Muscle layer of duodenum (tissue), 2 donors: Measurements from ENCODE around the gene ANKRD2.

Experiments used
- H3K27ac ChIP-seq: one replicate; pipeline ENCODE4 v1.7.0; 2013; ENCODE audit warnings: mild to moderate bottlenecking, low read length
- H3K27me3 ChIP-seq: one replicate; pipeline ENCODE4 v1.7.0; 2013; ENCODE audit warnings: low read depth, mild to moderate bottlenecking, control low read depth, low read length
- H3K36me3 ChIP-seq, 2 donors: one replicate each; pipeline ENCODE4 v1.7.0; 2013; ENCODE audit warnings: low read length in 2 of 2, control low read depth in 1 of 2, mild to moderate bottlenecking in 1 of 2; ENCODE audit not compliant: insufficient read depth in 2 of 2, control insufficient read depth in 1 of 2
- H3K4me1 ChIP-seq, 2 donors: one replicate each; pipeline ENCODE4 v1.7.0; 2013; ENCODE audit warnings: low read length in 2 of 2, mild to moderate bottlenecking in 2 of 2, control low read depth in 1 of 2, moderate library complexity in 1 of 2; ENCODE audit not compliant: insufficient read depth in 2 of 2, control insufficient read depth in 1 of 2
- H3K4me3 ChIP-seq, 2 donors: one replicate each; pipeline ENCODE4 v1.7.0; 2013; ENCODE audit warnings: low read length in 2 of 2, low read depth in 1 of 2, mild to moderate bottlenecking in 1 of 2
- H3K9me3 ChIP-seq, 2 donors: one replicate each; pipeline ENCODE4 v1.7.0; 2013; ENCODE audit warnings: low read length in 2 of 2, control low read depth in 1 of 2, mild to moderate bottlenecking in 1 of 2; ENCODE audit not compliant: control insufficient read depth in 1 of 2
- donor health status: healthy.

ANKRD2 gene

DNA sequence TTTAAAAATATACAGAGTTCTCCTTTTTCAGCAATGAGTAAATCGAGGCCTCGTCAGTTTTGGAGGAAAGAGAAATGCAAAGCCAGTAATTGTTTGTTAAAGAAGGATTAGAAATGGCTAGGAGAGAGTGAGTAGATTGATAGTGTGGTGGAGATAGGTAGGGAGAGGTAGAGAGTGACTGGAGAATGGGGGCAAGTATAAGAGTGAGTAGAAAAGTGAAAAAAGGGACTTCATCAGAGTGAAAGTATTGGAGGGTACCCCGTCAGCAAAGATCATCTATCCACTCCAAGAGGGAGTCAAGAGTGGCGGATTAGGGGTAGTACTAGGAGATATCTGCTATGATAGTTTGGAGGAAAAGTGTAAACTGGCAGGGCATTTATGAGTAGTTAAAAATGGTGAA, 9.2 kb upstream of the ANKRD2 start:
- H3K36me3 ChIP-seq: peaks cover 0 to under 1% of the 10 kb centered on the region in 2 donors
- H3K9me3 ChIP-seq: no peaks in the 10 kb centered on the region
- H3K4me1 ChIP-seq: no peaks in the 10 kb centered on the region
- H3K27ac ChIP-seq: no peak overlapping the region
- H3K27me3 ChIP-seq: no peaks in the 10 kb centered on the region
- no peak overlapping the region for H3K4me3 ChIP-seq

GRCh38 chr10:97564776-97565175, 7.8 kb upstream of the ANKRD2 start:
- Histone ChIP-seq H3K4me3 (no peak overlapping the region), H3K36me3 (peaks cover 5 to 12% of the 10 kb centered on the region in 2 donors), H3K27me3 (no peaks in the 10 kb centered on the region), H3K27ac (no peak overlapping the region), H3K4me1 (no peaks in the 10 kb centered on the region), H3K9me3 (no peaks in the 10 kb centered on the region)

- H3K27ac ChIP-seq: no peak overlapping the region
Measured at GRCh38 chr10:97566336-97566996, 6.1 kb upstream of the ANKRD2 start.

DNA sequence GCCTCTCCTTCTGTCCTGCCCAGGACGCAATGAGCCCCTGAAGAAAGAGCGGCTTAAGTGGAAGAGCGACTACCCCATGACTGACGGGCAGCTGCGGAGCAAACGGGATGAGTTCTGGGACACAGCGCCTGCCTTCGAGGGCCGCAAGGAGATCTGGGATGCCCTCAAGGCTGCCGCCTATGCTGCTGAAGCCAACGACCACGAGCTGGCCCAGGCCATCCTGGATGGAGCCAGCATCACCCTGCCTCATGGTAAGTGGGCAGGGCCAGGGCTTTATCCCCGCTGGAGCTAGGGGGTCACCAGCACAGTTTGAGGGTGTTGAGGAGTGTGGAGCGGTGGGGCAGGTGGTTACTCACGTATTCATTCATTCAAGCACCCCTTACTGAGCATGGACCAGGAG, 4.7 kb upstream of the ANKRD2 start:
- Histone ChIP-seq H3K27me3 (no peaks in the 10 kb centered on the region), H3K27ac (no peak overlapping the region), H3K9me3 (no peaks in the 10 kb centered on the region), H3K4me1 (peaks cover 0 to 7% of the 10 kb centered on the region in 2 donors), H3K4me3 (no peak overlapping the region), H3K36me3 (peaks cover 5 to 27% of the 10 kb centered on the region in 2 donors)

More at GRCh38 chr10:97566336-97566996, 6.1 kb upstream of the ANKRD2 start:
- Histone ChIP-seq H3K4me3 (no peak overlapping the region), H3K4me1 (no peaks in the 10 kb centered on the region), H3K9me3 (no peaks in the 10 kb centered on the region), H3K27me3 (no peaks in the 10 kb centered on the region), H3K36me3 (peaks cover 5 to 27% of the 10 kb centered on the region in 2 donors)

- H3K36me3 ChIP-seq: peaks cover 5 to 27% of the 10 kb centered on the region in 2 donors
- H3K27me3 ChIP-seq: no peaks in the 10 kb centered on the region
- no peak overlapping the region for H3K4me3 ChIP-seq
- no peaks in the 10 kb centered on the region for H3K9me3 ChIP-seq
- H3K27ac ChIP-seq: no peak overlapping the region
- H3K4me1 ChIP-seq: peaks cover 0 to 8% of the 10 kb centered on the region in 2 donors
Measured at GRCh38 chr10:97570146-97570788, 2.3 kb upstream of the ANKRD2 start.

DNA sequence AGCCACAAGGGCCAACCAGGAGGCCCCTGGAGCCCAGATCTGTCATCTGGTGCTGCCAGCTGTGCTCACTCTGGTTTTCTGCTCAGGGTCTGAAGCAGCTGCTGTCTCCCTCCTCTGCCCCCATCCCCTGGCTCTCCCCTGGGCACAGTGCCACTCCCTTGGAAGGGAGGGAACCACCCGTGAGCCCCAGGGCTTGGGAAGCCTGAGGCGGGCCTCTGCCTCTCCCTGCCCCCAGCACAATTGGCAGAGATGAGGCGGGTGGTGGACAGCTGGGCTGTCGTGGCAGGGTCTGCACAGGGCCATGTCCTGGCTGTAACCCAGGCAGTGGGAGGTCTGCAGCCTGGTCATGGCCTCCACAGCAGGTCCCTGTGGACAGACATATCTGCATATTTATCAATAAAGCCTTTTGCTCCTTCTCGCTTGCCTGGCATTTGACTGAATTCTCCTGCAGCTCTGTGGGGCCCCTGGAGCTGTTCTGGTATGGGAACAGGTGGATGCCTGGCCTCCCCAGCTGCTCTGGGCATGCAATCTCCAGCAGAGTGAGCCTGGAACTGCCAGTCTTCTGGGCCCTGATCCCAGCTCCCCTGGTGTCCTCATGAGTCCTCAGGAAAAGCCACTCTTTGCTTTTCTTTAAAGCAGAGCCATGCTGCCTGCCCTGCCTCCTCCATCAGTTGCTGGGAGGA, 1.6 kb upstream of the ANKRD2 start:
- Histone ChIP-seq H3K36me3 (peaks cover 5 to 27% of the 10 kb centered on the region in 2 donors), H3K4me1 (peaks cover 0 to 8% of the 10 kb centered on the region in 2 donors), H3K4me3 (no peak overlapping the region), H3K9me3 (no peaks in the 10 kb centered on the region), H3K27me3 (no peaks in the 10 kb centered on the region), H3K27ac (no peak overlapping the region)

DNA sequence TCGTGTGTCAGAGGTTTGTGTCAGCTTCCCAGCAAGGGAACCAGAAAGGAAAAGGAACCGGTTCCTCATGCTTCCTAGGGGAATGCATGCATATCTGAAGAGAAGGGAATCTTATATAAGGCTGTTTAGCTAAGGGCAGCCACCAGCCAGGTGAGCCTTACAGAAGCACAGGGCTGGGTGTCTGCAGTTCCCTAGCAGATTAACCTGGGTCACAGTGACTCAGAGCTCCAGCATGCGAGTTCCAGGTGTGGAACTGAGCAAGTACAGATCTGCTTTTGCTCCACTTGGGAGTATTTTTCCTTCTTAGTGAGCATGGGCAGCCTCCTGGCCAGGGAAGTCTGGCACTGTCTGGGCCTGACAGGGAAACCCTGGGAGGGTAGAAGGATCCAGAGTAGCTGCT, 957 bp upstream of the ANKRD2 start:
- peaks cover 0 to 8% of the 10 kb centered on the region in 2 donors for H3K4me1 ChIP-seq
- no peaks in the 10 kb centered on the region for H3K9me3 ChIP-seq
- no peak overlapping the region for H3K4me3 ChIP-seq
- H3K27ac ChIP-seq: no peak overlapping the region
- H3K27me3 ChIP-seq: no peaks in the 10 kb centered on the region
- peaks cover 5 to 27% of the 10 kb centered on the region in 2 donors for H3K36me3 ChIP-seq

DNA sequence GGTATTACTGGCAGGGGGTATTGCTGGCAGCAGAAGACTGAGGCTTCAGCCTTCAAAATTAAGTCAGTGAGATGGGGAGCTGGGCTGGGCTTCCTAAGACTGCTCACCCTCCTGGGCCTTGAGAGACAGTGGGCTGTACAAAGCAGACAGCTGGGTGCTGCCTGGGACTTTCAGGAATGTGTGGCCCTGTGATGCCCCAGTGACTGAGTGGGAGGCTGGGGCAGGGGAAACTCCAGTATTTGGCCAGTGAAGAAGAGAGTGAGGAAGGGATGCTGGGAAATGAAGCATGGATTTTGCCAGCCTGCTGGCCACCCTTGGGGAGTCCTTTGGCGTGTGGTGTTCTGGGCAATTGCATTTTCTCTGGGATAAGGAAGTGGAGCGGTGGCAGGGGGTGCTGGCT, 442 bp downstream of the ANKRD2 start:
- H3K4me3 ChIP-seq: no peak overlapping the region
- no peaks in the 10 kb centered on the region for H3K27me3 ChIP-seq
- H3K4me1 ChIP-seq: peaks cover 0 to 8% of the 10 kb centered on the region in 2 donors
- H3K9me3 ChIP-seq: no peaks in the 10 kb centered on the region
- H3K27ac ChIP-seq: no peak overlapping the region
- peaks cover 5 to 27% of the 10 kb centered on the region in 2 donors for H3K36me3 ChIP-seq

- no peak overlapping the region for H3K4me3 ChIP-seq
- peaks cover 5 to 24% of the 10 kb centered on the region in 2 donors for H3K36me3 ChIP-seq
- H3K4me1 ChIP-seq: peaks cover 0 to 8% of the 10 kb centered on the region in 2 donors
- H3K27me3 ChIP-seq: no peaks in the 10 kb centered on the region
- H3K27ac ChIP-seq: no peak overlapping the region
- H3K9me3 ChIP-seq: no peaks in the 10 kb centered on the region
Measured at GRCh38 chr10:97573672-97574071, 1.1 kb downstream of the ANKRD2 start.

DNA sequence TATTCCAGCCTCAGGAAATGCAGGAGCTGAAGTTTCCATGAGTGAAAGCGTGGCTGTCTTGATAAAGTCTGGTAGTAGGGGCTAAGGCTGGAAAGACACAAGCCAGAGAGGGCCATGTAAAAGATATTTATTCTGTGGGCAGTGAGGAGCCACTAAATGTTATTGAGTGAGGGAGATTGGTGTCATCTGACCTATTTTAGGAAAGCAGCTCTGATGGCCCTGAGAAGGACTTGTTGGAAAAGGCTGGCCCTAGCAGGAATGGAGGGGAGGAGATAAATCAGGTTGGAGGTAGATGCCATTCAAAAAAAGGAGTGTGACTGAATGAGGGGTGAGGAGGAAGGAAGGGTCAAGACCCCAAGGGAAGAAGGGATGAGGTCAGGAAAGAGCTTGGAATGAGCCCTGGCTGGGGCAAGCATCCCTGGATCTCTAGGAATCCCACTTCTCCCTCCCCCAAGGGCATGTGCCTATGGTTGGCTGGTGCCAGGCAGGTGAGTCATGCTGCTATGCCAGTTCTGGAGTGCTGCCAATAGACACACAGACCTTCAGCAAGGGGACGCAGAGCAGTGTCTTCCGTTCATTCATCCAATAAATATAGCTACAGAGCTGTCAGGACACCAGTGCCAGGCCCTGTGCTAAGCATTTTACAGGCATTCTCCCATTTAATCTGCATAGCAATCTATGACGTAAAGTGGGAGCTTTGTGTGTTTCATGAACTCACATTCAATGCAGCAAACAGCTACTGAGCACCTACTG, 2.0 kb downstream of the ANKRD2 start:
- no peaks in the 10 kb centered on the region for H3K27me3 ChIP-seq
- peak overlapping the region; percentile 53 for H3K27ac ChIP-seq

DNA sequence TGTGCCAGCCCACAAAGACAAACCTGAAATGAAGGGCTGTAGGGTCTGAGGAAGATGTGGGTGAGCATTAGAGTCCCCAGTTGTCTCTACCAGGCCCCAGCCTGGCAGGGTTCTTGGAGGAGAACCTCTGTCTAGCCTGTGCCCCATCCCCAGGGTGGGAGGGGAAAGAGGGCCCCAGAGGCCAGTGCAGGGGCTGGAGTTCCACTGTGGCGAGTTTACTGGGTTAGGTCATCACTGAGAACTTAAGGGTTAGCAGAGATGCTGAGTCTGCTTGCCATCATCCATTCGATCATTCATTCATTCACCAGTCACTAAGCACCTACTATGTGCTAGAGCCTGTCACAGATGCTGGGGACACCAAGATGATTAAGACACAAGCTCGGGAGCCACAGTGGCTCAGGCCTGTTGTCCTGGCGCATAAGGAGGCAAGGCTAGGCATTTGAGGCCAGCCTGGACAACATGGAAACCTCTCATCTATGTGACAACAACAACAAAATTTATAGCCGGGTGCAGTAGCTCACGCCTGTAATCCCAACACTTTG, 2.6 kb downstream of the ANKRD2 start:
- no peak overlapping the region for H3K4me3 ChIP-seq
- no peaks in the 10 kb centered on the region for H3K9me3 ChIP-seq
- peaks cover 0 to 12% of the 10 kb centered on the region in 2 donors for H3K36me3 ChIP-seq
- no peaks in the 10 kb centered on the region for H3K27me3 ChIP-seq
- H3K27ac ChIP-seq: no peak overlapping the region
- H3K4me1 ChIP-seq: peaks cover 0 to 8% of the 10 kb centered on the region in 2 donors

More for the DNA sequence above, 2.0 kb downstream of the ANKRD2 start:
- Histone ChIP-seq H3K4me1 (peaks cover 0 to 8% of the 10 kb centered on the region in 2 donors), H3K4me3 (no peak overlapping the region), H3K36me3 (peaks cover 0 to 17% of the 10 kb centered on the region in 2 donors), H3K9me3 (no peaks in the 10 kb centered on the region)
